ENCODE results near the gene RBPMS2. TPM values are rescaled to one million over a fixed set of nuclear protein-coding genes. Genes with fewer than 3 reads are reported as not detected.

RBPMS2 gene
- total RNA-seq, 2 donors from 2014 or later, result 2.3 to 14.0 TPM

- Histone ChIP-seq H3K4me1 (replicated peaks) (no peaks in the 10 kb centered on the region), H3K27ac (no peak overlapping the region), H3K36me3 (no peaks in the 10 kb centered on the region), H3K27me3 (replicated peaks; ENCODE audit: insufficient read depth) (no peaks in the 10 kb centered on the region), H3K9me3 (no peaks in the 10 kb centered on the region), H3K4me3 (no peak overlapping the region)
- WGBS, result 74% methylated on average over 4 of the region's 4 CpGs
- no peak for TF ChIP-seq POLR2A (IDR thresholded peaks at IDR 0.05)
- TF ChIP-seq POLR2AphosphoS5 (IDR thresholded peaks at IDR 0.05), result no peak
- TF ChIP-seq CTCF (IDR thresholded peaks at IDR 0.05), result no peak
- intact Hi-C loops (cut with DNase I), result no loop called here
- no peak for DNase-seq (ENCODE audit: low spot score)
Observed at GRCh38 chr15:64763874-64764273, 11.5 kb downstream of the RBPMS2 start.

GRCh38 chr15:64763462-64763861 lies 11.9 kb downstream of the RBPMS2 start:
- intact Hi-C loops (cut with DNase I), result no loop called here
- Histone ChIP-seq H3K4me1 (replicated peaks) (no peaks in the 10 kb centered on the region), H3K4me3 (no peak overlapping the region), H3K9me3 (no peaks in the 10 kb centered on the region), H3K36me3 (no peaks in the 10 kb centered on the region), H3K27ac (no peak overlapping the region), H3K27me3 (replicated peaks; ENCODE audit: insufficient read depth) (no peaks in the 10 kb centered on the region)
- no peak for DNase-seq (ENCODE audit: low spot score)
- TF ChIP-seq CTCF (IDR thresholded peaks at IDR 0.05) (no peak), POLR2AphosphoS5 (IDR thresholded peaks at IDR 0.05) (no peak), POLR2A (IDR thresholded peaks at IDR 0.05) (no peak)

- intact Hi-C loops (cut with DNase I), result no loop called here
- H3K36me3 ChIP-seq, result no peaks in the 10 kb centered on the region
- TF ChIP-seq POLR2A (IDR thresholded peaks at IDR 0.05) (no peak), CTCF (IDR thresholded peaks at IDR 0.05) (no peak), POLR2AphosphoS5 (IDR thresholded peaks at IDR 0.05) (no peak)
- H3K27me3 ChIP-seq (replicated peaks; ENCODE audit: insufficient read depth), result no peaks in the 10 kb centered on the region
- H3K4me3 ChIP-seq, result no peak overlapping the region
- no peaks in the 10 kb centered on the region for H3K9me3 ChIP-seq
- DNase-seq (ENCODE audit: low spot score), result no peak
- no peaks in the 10 kb centered on the region for H3K4me1 ChIP-seq (replicated peaks)
- no peak overlapping the region for H3K27ac ChIP-seq
- 78% methylated on average over 8 of the region's 8 CpGs for WGBS
Observed at GRCh38 chr15:64763021-64763420, 12.4 kb downstream of the RBPMS2 start.

- intact Hi-C loops (cut with DNase I), result no loop called here
- H3K27ac ChIP-seq, result no peak overlapping the region
- no peak overlapping the region for H3K4me3 ChIP-seq
- 93% methylated on average over 8 of the region's 8 CpGs for WGBS
- H3K27me3 ChIP-seq (replicated peaks; ENCODE audit: insufficient read depth), result no peaks in the 10 kb centered on the region
- DNase-seq (ENCODE audit: low spot score), result no peak
- TF ChIP-seq CTCF (IDR thresholded peaks at IDR 0.05), result no peak
- TF ChIP-seq POLR2AphosphoS5 (IDR thresholded peaks at IDR 0.05), result no peak
- TF ChIP-seq POLR2A (IDR thresholded peaks at IDR 0.05), result no peak
- no peaks in the 10 kb centered on the region for H3K4me1 ChIP-seq (replicated peaks)
- no peaks in the 10 kb centered on the region for H3K36me3 ChIP-seq
- no peaks in the 10 kb centered on the region for H3K9me3 ChIP-seq
Observed at GRCh38 chr15:64762546-64762945, 12.8 kb downstream of the RBPMS2 start.

GRCh38 chr15:64761156-64761555 lies 14.2 kb downstream of the RBPMS2 start:
- Histone ChIP-seq H3K4me1 (replicated peaks) (no peaks in the 10 kb centered on the region), H3K27me3 (replicated peaks; ENCODE audit: insufficient read depth) (no peaks in the 10 kb centered on the region), H3K4me3 (no peak overlapping the region), H3K9me3 (no peaks in the 10 kb centered on the region), H3K27ac (no peak overlapping the region), H3K36me3 (no peaks in the 10 kb centered on the region)
- WGBS, result 76% methylated on average over 11 of the region's 11 CpGs
- no peak for DNase-seq (ENCODE audit: low spot score)
- TF ChIP-seq POLR2A (IDR thresholded peaks at IDR 0.05) (no peak), POLR2AphosphoS5 (IDR thresholded peaks at IDR 0.05) (peak; percentile 6)
- intact Hi-C loops (cut with DNase I), result no loop called here

All from prostate gland (tissue), 2 donors.